HCT116 (cell line): ENCODE measurements around the gene VN1R2. TPM values are rescaled to one million over a fixed set of nuclear protein-coding genes. Genes with fewer than 3 reads are reported as not detected.
"Not testable (repeated sequence)": the region's sequence is repeated elsewhere in the genome, so short reads cannot be mapped to it uniquely, and the experiment has no call there.

Source experiments
- ATAC-seq: fragments of 200-7000 bp; cut with Tn5 transposase; 2 replicates; pipeline ENCODE4 v1.9.1; 2020; ENCODE audit warnings: mild to moderate bottlenecking, moderate library complexity
- Bru-seq: library from RNA; stranded (reverse); fragments of 400-500 nt; gene quantifications from one replicate; lab custom pipeline; 2021; lab: Mats Ljungman, UMichigan
- BruChase-seq, 2 experiments: library from RNA; stranded (reverse); fragments of 400-500 nt; gene quantifications; one replicate each; lab custom pipeline; 2021; lab: Mats Ljungman, UMichigan
- BruUV-seq: library from RNA; stranded (reverse); fragments of 400-500 nt; replicated peaks from 2 replicates; lab custom pipeline; 2021; lab: Mats Ljungman, UMichigan
- CTCF ChIA-PET: fragments of 300-600 bp; sonication (Branson Sonifier 250); formaldehyde crosslinking; loops from one replicate; lab custom pipeline; 2021; ENCODE audit warnings: antibody characterized with exemption; lab: Charles Lee
- POLR2A ChIA-PET: fragments of 300-600, 350-600 bp; sonication (Branson Sonifier 250); formaldehyde crosslinking; loops from one replicate; lab custom pipeline; 2021; ENCODE audit warnings: antibody characterized with exemption; lab: Charles Lee
- RAD21 ChIA-PET, 2 experiments: fragments of 300-600 bp; sonication (Branson Sonifier 250); formaldehyde crosslinking; loops; one replicate each; lab custom pipeline; 2023; ENCODE audit warnings: low total read pairs in 2 of 2; ENCODE audit not compliant: uncharacterized antibody in 2 of 2, unreplicated experiment in 2 of 2, low non-redundant PET in 1 of 2; lab: Charles Lee
- DNase-seq: peaks from one replicate; pipeline ENCODE4 v3.0.0-alpha.2; 2010; ENCODE audit warnings: low read depth, low spot score
- H2AFZ ChIP-seq: fragments of 200-600 bp; shearing (Covaris generic), sonication (generic); 2 replicates; pipeline ENCODE4 v1.6.1; 2017; ENCODE audit warnings: low read depth, mixed run types, mixed read lengths, antibody characterized with exemption, low read length; ENCODE audit not compliant: poor library complexity, severe bottlenecking
- H3K27ac ChIP-seq: 2 replicates; pipeline ENCODE4 v1.5.1; 2012; ENCODE audit warnings: low read depth, low read length
- H3K27me3 ChIP-seq: fragments of 200-600 bp; sonication (generic); 2 replicates; pipeline ENCODE4 v1.6.1; 2016; ENCODE audit warnings: mixed run types, low read length, mixed read lengths; ENCODE audit not compliant: insufficient read depth
- H3K36me3 ChIP-seq, 2 experiments: fragments of 200-500 bp in 1 of 2; fragments of 200-600 bp in 1 of 2; sonication (Bioruptor generic) in 1 of 2; sonication (generic) in 1 of 2; 2 replicates each; pipeline versions ENCODE4 v1.5.1 to v1.6.1; 2014 to 2016; ENCODE audit warnings: low read length in 2 of 2, inconsistent platforms in 1 of 2, mixed read lengths in 1 of 2, mixed run types in 1 of 2; ENCODE audit not compliant: insufficient read depth in 2 of 2, control insufficient read depth in 1 of 2
- H3K4me1 ChIP-seq, 2 experiments: fragments of 200-600 bp in 1 of 2; sonication (generic) in 1 of 2; 2 replicates each; pipeline versions ENCODE4 v1.5.1 to v1.6.1; 2012 to 2017; ENCODE audit warnings: low read length in 2 of 2, inconsistent platforms in 1 of 2, mild to moderate bottlenecking in 1 of 2, mixed read lengths in 1 of 2, mixed run types in 1 of 2, moderate library complexity in 1 of 2; ENCODE audit not compliant: insufficient read depth in 2 of 2, control insufficient read depth in 1 of 2
- H3K4me2 ChIP-seq: fragments of 200-600 bp; sonication (generic); 2 replicates; pipeline ENCODE4 v1.6.1; 2017; ENCODE audit warnings: mixed run types, low read length, mixed read lengths
- H3K4me3 ChIP-seq, 2 experiments: fragments of 200-600 bp in 1 of 2; sonication (generic) in 1 of 2; replicated peaks in 1 of 2; 2 replicates each; pipeline ENCODE4 v1.5.1; 2011 to 2016; ENCODE audit warnings: low read length in 2 of 2, control low read depth in 1 of 2, low read depth in 1 of 2, mild to moderate bottlenecking in 1 of 2, mixed read lengths in 1 of 2, mixed run types in 1 of 2
- H3K79me2 ChIP-seq: fragments of 200-600 bp; sonication (generic); 2 replicates; pipeline ENCODE4 v1.6.1; 2017; ENCODE audit warnings: mild to moderate bottlenecking, mixed run types, low read length, moderate library complexity, mixed read lengths; ENCODE audit not compliant: insufficient read depth
- H3K9ac ChIP-seq: fragments of 200-600 bp; sonication (generic); 2 replicates; pipeline ENCODE4 v1.6.1; 2016; ENCODE audit warnings: low read length, mixed read lengths
- H3K9me2 ChIP-seq: fragments of 200-600 bp; sonication (generic), shearing (Covaris generic); 2 replicates; pipeline ENCODE4 v1.6.1; 2017; ENCODE audit warnings: mixed run types, mild to moderate bottlenecking, moderate library complexity; ENCODE audit not compliant: insufficient read depth
- H3K9me3 ChIP-seq, 2 experiments: fragments of 200-500 bp in 1 of 2; fragments of 200-600 bp in 1 of 2; sonication (Bioruptor generic) in 1 of 2; sonication (generic) in 1 of 2; 2 replicates each; pipeline ENCODE4 v1.6.1; 2014 to 2017; ENCODE audit warnings: low read length in 2 of 2, mixed read lengths in 2 of 2, inconsistent platforms in 1 of 2, low read depth in 1 of 2, mild to moderate bottlenecking in 1 of 2, mixed run types in 1 of 2, moderate library complexity in 1 of 2; ENCODE audit not compliant: control insufficient read depth in 1 of 2, insufficient read depth in 1 of 2
- H4K20me1 ChIP-seq: fragments of 200-600 bp; sonication (generic), shearing (Covaris generic); 2 replicates; pipeline ENCODE4 v1.6.1; 2017; ENCODE audit warnings: mixed run types, mild to moderate bottlenecking, moderate library complexity; ENCODE audit not compliant: insufficient read depth
- RAD21 ChIP-seq: IDR thresholded peaks from 2 replicates; pipeline ENCODE4 v1.6.1; 2012; ENCODE audit warnings: low read depth, mild to moderate bottlenecking
- intact Hi-C: fragments of 100-400 bp; cut with micrococcal nuclease; formaldehyde crosslinking; loops from 2 replicates; pipeline ENCODE4 v1.10.0; 2022
- long read RNA-seq: library from polyadenylated mRNA; unstranded; transcript quantifications from one replicate; pipeline ENCODE4 v2.0.0, GENCODE V29; 2021; ENCODE audit not compliant: unreplicated experiment
- polyA plus RNA-seq: library from polyadenylated mRNA; unstranded; fragments of >200 nt; gene quantifications from 2 replicates; pipeline ENCODE4 v1.2.1, GENCODE V29; 2012; ENCODE audit warnings: missing spikeins
- total RNA-seq: library from RNA; stranded (reverse); gene quantifications from one replicate; pipeline ENCODE4 v1.2.1, GENCODE V29; 2021; ENCODE audit not compliant: unreplicated experiment

The VN1R2 gene
- total RNA-seq (not detected), Bru-seq, nascent RNA (not detected), BruChase-seq, experiment 1, labeled RNA remaining after a 6-hour chase (not detected), BruChase-seq, experiment 2, labeled RNA remaining after a 2-hour chase (not detected)
- polyA plus RNA-seq, result not detected in 2 replicates
- long read RNA-seq, result 0 reads

GRCh38 chr19:53257715-53258342, at the start of gene VN1R2:
VN1R2 (plus strand) TSS chr19:53258292; CDS start chr19:53258376, 84 bp downstream.
- 0 out of 2 replicates have a peak, but pooled peaks have one; percentile 4 for TF ChIP-seq RAD21
- H3K9me3 ChIP-seq, H3K36me3 ChIP-seq, RAD21 ChIA-PET, H3K4me1 ChIP-seq, H2AFZ ChIP-seq, POLR2A ChIA-PET, DNase-seq, ATAC-seq, H3K4me2 ChIP-seq, H3K79me2 ChIP-seq, H3K9ac ChIP-seq, CTCF ChIA-PET, H3K27me3 ChIP-seq, H3K4me3 ChIP-seq, H4K20me1 ChIP-seq, H3K27ac ChIP-seq, H3K9me2 ChIP-seq, intact Hi-C loops, BruUV-seq: not testable (repeated sequence)

- H3K36me3 ChIP-seq, H3K27me3 ChIP-seq, H3K27ac ChIP-seq, H3K4me3 ChIP-seq, H4K20me1 ChIP-seq, H3K79me2 ChIP-seq, ATAC-seq, RAD21 ChIA-PET, H2AFZ ChIP-seq, DNase-seq, H3K9me2 ChIP-seq, CTCF ChIA-PET, BruUV-seq, POLR2A ChIA-PET, H3K4me1 ChIP-seq, H3K9ac ChIP-seq, H3K4me2 ChIP-seq, intact Hi-C loops: not testable (repeated sequence)
- H3K9me3 ChIP-seq, result peaks cover 27 to 32% of the 10 kb centered on the region in 2 experiments; a peak in 2 of 4 replicates
These were observed 46.5 kb upstream of the VN1R2 start for GRCh38 chr19:53211554-53211953.
